ENCODE results near the gene ARL5C.

DNA sequence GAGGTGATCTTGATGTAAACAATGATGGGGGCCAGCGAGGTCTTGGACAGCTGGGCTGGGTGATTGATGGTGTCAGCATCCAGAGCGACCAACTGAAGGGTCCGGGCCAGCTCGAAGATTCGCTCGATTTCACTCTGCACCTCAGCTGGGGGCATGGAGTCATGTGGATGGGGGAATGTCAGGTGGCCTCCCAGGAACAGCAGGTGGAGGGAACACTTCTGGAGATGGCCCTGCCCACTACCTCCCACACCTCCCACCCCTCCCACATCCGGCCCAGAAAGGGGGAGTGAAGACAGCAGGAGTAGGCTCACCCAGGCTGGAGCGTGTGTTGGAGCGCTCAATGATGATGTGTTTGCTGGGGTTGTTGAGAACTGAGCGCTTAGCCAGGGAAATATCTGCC, 17.8 kb upstream of the ARL5C start:
- TF ChIP-seq, protein P1, sequence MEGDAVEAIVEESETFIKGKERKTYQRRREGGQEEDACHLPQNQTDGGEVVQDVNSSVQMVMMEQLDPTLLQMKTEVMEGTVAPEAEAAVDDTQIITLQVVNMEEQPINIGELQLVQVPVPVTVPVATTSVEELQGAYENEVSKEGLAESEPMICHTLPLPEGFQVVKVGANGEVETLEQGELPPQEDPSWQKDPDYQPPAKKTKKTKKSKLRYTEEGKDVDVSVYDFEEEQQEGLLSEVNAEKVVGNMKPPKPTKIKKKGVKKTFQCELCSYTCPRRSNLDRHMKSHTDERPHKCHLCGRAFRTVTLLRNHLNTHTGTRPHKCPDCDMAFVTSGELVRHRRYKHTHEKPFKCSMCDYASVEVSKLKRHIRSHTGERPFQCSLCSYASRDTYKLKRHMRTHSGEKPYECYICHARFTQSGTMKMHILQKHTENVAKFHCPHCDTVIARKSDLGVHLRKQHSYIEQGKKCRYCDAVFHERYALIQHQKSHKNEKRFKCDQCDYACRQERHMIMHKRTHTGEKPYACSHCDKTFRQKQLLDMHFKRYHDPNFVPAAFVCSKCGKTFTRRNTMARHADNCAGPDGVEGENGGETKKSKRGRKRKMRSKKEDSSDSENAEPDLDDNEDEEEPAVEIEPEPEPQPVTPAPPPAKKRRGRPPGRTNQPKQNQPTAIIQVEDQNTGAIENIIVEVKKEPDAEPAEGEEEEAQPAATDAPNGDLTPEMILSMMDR (IDR thresholded peaks at IDR 0.05; ENCODE audit: poor library complexity): no peak
- TF ChIP-seq EZH2phosphoT487 (IDR thresholded peaks at IDR 0.05; ENCODE audit: low read depth, severe bottlenecking, unreplicated experiment): no peak
- no peak for TF ChIP-seq EZH2 (IDR thresholded peaks at IDR 0.05; ENCODE audit: borderline replicate concordance)
